Smooth muscle cell (in vitro differentiated cells): Measurements from ENCODE around the gene AFF1. TPM values are rescaled to one million over a fixed set of nuclear protein-coding genes. Genes with fewer than 3 reads are reported as not detected.
A peak's percentile ranks its signal among the peaks of the same experiment; 100 is the strongest.
"Not testable (repeated sequence)": the region's sequence is repeated elsewhere in the genome, so short reads cannot be mapped to it uniquely, and the experiment has no call there.

ENCODE experiments used
- DNase-seq: peaks from one replicate; lab custom pipeline; 2025; ENCODE audit not compliant: unreplicated experiment; lab: John Stamatoyannopoulos, UW
- H2AFZ ChIP-seq: fragments of 200-600 bp; sonication (generic); 2 replicates; pipeline ENCODE4 v1.6.0; 2016; ENCODE audit warnings: antibody characterized with exemption, low read depth, mild to moderate bottlenecking
- H3F3A ChIP-seq: fragments of 200-600 bp; sonication (generic); 2 replicates; pipeline ENCODE4 v1.6.0; 2017; ENCODE audit warnings: antibody characterized with exemption, low read depth
- H3K27ac ChIP-seq: fragments of 200-600 bp; sonication (generic); 2 replicates; pipeline ENCODE4 v1.5.1; 2016; ENCODE audit warnings: low read depth, mild to moderate bottlenecking
- H3K27me3 ChIP-seq: fragments of 200-600 bp; sonication (generic); 2 replicates; pipeline ENCODE4 v1.6.1; 2016; ENCODE audit warnings: low read depth, mild to moderate bottlenecking
- H3K36me3 ChIP-seq: fragments of 200-600 bp; sonication (generic); 2 replicates; pipeline ENCODE4 v1.5.1; 2016; ENCODE audit warnings: low read depth
- H3K4me1 ChIP-seq: fragments of 200-600 bp; sonication (generic); 2 replicates; pipeline ENCODE4 v1.5.1; 2016; ENCODE audit warnings: low read depth
- H3K4me2 ChIP-seq: fragments of 200-600 bp; sonication (generic); 2 replicates; pipeline ENCODE4 v1.6.0; 2016; ENCODE audit warnings: mild to moderate bottlenecking
- H3K4me3 ChIP-seq: fragments of 200-600 bp; sonication (generic); 2 replicates; pipeline ENCODE4 v1.5.1; 2016; ENCODE audit warnings: mild to moderate bottlenecking
- H3K79me2 ChIP-seq: fragments of 200-600 bp; sonication (generic); 2 replicates; pipeline ENCODE4 v1.6.0; 2016; ENCODE audit warnings: low read depth, mild to moderate bottlenecking
- H3K9ac ChIP-seq: fragments of 200-600 bp; sonication (generic); 2 replicates; pipeline ENCODE4 v1.6.0; 2016; ENCODE audit warnings: low read depth
- H3K9me3 ChIP-seq: fragments of 200-600 bp; sonication (generic); replicated peaks from 2 replicates; pipeline ENCODE4 v1.5.1; 2016; ENCODE audit warnings: low read depth
- H4K20me1 ChIP-seq: fragments of 200-600 bp; sonication (generic); 2 replicates; pipeline ENCODE4 v1.6.0; 2016; ENCODE audit warnings: low read depth
- WGBS: methylation state at CpG from one replicate; pipeline ENCODE4 v1.1.7; 2016; ENCODE audit warnings: low lambda C conversion rate; 5-methylcytosine and 5-hydroxymethylcytosine counted together
- polyA plus RNA-seq: library from polyadenylated mRNA; unstranded; fragments of >200 nt; fragmentation: Nextera tagmentation; extraction: Ambion mirVana; gene quantifications from 2 replicates; pipeline ENCODE4 v1.2.1, GENCODE V29; 2016
- total RNA-seq: library from RNA; depleted of rRNA; stranded (reverse); fragments of >200 nt; gene quantifications from 2 replicates; pipeline ENCODE4 v1.2.3, GENCODE V29; 2014
- TF ChIP-seq, protein P1 (sequence below): fragments of 200-600 bp; sonication (generic); IDR thresholded peaks from 2 replicates; pipeline ENCODE4 v1.5.1; 2017; ENCODE audit warnings: borderline replicate concordance, mild to moderate bottlenecking, antibody characterized with exemption; ENCODE audit not compliant: insufficient read depth, poor library complexity, severe bottlenecking

Gene AFF1
- total and polyA plus RNA-seq, 2 experiments from 2014 or later, result 6.6 to 17.7 TPM

DNA sequence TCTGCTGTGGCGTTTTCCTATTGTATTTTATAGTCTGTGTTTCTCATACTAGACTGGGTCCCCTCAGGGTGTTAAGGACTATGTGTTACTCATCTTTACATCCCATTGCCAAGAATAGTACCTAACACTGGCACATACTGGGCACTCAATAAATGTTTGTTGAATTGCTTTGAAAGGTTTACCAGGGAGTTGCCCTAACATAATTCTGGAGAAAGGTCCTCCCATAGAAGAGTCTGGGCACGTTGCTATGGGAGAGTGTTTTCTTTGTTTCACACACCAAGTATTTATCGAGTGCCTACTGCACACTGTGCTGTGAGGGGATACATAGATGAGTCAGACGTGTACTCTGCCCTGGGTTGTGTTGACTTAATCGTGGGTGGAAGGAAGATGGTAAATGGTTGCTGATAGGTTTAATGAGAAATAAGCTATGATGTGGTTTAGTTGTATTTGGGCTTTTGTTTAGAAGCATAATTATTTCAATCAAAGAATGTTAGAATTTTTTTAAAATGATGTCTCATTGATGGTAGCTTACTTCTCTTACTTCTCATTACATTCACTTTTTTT lies 42.9 kb downstream of the AFF1 start:
- H3K4me1 ChIP-seq, result peaks cover 3% of the 10 kb centered on the region
- no peak overlapping the region for H3K4me3 ChIP-seq
- H3K36me3 ChIP-seq, result no peaks in the 10 kb centered on the region
- H3K9me3 ChIP-seq, result no peaks in the 10 kb centered on the region
- peak overlapping the region; percentile 68 for H3K27ac ChIP-seq
- TF ChIP-seq, protein P1, sequence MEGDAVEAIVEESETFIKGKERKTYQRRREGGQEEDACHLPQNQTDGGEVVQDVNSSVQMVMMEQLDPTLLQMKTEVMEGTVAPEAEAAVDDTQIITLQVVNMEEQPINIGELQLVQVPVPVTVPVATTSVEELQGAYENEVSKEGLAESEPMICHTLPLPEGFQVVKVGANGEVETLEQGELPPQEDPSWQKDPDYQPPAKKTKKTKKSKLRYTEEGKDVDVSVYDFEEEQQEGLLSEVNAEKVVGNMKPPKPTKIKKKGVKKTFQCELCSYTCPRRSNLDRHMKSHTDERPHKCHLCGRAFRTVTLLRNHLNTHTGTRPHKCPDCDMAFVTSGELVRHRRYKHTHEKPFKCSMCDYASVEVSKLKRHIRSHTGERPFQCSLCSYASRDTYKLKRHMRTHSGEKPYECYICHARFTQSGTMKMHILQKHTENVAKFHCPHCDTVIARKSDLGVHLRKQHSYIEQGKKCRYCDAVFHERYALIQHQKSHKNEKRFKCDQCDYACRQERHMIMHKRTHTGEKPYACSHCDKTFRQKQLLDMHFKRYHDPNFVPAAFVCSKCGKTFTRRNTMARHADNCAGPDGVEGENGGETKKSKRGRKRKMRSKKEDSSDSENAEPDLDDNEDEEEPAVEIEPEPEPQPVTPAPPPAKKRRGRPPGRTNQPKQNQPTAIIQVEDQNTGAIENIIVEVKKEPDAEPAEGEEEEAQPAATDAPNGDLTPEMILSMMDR, result no peak
- peak overlapping the region; percentile 36 for H3K4me2 ChIP-seq
- no peaks in the 10 kb centered on the region for H3K27me3 ChIP-seq
- no peak for DNase-seq
- H3F3A ChIP-seq, result no peaks in the 10 kb centered on the region
- H3K79me2 ChIP-seq, result no peaks in the 10 kb centered on the region
- H4K20me1 ChIP-seq, result no peaks in the 10 kb centered on the region
- H3K9ac ChIP-seq, result no peak overlapping the region
- 28% methylated on average over 5 of the region's 5 CpGs for WGBS
- no peak overlapping the region for H2AFZ ChIP-seq

DNA sequence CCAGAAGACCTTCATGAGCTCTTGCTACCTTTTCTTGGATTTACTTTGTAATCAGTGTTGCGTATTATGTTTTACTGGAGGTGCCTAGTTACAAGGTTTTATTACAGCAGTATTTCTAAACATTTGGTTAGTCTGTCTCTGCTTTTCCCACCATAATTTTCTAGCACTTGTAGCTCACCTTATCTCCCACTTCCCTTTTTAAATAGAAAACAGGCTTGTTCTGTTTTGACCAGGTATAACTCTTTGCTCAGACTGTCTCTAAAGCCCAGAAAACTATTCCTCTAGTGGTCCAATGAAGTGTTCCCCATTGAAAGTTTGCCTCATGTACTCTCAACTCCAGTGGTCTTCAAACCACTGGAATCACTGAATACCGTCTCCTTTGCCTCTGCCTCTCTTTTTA lies 43.9 kb downstream of the AFF1 start:
- no peaks in the 10 kb centered on the region for H4K20me1 ChIP-seq
- H3K27ac ChIP-seq, result no peak overlapping the region
- TF ChIP-seq, protein P1, result no peak
- no peak overlapping the region for H3K4me3 ChIP-seq
- no peaks in the 10 kb centered on the region for H3K4me1 ChIP-seq
- H3K27me3 ChIP-seq, result no peaks in the 10 kb centered on the region
- H3K79me2 ChIP-seq, result no peaks in the 10 kb centered on the region
- no peak overlapping the region for H2AFZ ChIP-seq
- 48% methylated on average over 2 of the region's 2 CpGs for WGBS
- H3K9ac ChIP-seq, result no peak overlapping the region
- no peaks in the 10 kb centered on the region for H3K36me3 ChIP-seq
- H3K4me2 ChIP-seq, result no peak overlapping the region
- no peaks in the 10 kb centered on the region for H3F3A ChIP-seq
- no peak for DNase-seq
- no peaks in the 10 kb centered on the region for H3K9me3 ChIP-seq

DNA sequence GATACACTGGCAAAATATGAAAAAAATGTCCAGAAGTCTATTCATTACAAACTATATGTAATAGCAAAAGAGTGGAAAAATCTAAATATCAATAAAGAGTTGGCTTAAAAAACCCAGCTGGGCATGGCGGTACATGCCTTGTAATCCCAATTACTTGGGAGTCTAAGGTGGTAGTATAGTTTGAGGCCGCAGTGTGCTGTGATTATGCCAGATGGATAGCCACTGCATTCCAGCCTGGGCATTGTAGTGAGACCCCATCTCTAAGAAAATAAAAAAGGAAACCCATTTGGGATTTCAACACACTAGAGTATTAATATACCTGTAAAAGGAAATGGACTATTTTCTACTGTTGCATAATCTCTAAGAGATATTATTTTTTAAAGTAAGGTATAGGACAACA lies 45.4 kb downstream of the AFF1 start:
- no peak for DNase-seq
- TF ChIP-seq, protein P1, result no peak
- Histone ChIP-seq H4K20me1 (no peaks in the 10 kb centered on the region), H3K4me2 (no peak overlapping the region), H3K27me3 (no peaks in the 10 kb centered on the region), H3K36me3 (no peaks in the 10 kb centered on the region), H3K79me2 (no peaks in the 10 kb centered on the region), H3K27ac (no peak overlapping the region), H3K9ac (no peak overlapping the region), H3K4me1 (no peaks in the 10 kb centered on the region), H3K9me3 (no peaks in the 10 kb centered on the region), H2AFZ (no peak overlapping the region), H3F3A (no peaks in the 10 kb centered on the region), H3K4me3 (no peak overlapping the region)
- WGBS, result 98% methylated on average over 2 of the region's 2 CpGs

DNA sequence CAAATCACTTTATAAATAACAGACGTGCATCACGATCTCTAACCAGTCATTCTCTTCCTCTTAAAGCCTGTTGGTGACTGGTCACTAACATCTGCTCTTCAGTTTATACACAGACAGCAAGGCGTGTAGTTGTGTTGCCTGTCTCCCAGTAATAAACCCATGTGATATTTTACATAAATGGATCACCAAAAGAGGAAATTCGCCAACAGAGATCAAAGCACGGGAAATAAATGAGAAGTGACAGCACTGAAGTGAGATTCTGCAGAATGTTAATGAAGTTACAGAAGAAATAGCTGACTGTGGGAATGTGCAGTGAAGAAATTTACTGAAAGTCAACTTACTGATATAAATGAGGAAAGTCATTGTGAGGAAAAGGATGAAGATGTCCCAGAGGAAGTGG lies 47.0 kb downstream of the AFF1 start:
- Histone ChIP-seq H3K27ac (no peak overlapping the region), H3K79me2 (no peaks in the 10 kb centered on the region), H3K36me3 (no peaks in the 10 kb centered on the region), H3F3A (no peaks in the 10 kb centered on the region), H3K27me3 (no peaks in the 10 kb centered on the region), H3K4me2 (no peak overlapping the region), H2AFZ (no peak overlapping the region), H3K9ac (no peak overlapping the region), H4K20me1 (no peaks in the 10 kb centered on the region), H3K4me1 (no peaks in the 10 kb centered on the region), H3K4me3 (no peak overlapping the region), H3K9me3 (no peaks in the 10 kb centered on the region)
- DNase-seq, result no peak
- TF ChIP-seq, protein P1, result no peak
- 86% methylated on average over 5 of the region's 5 CpGs for WGBS

DNA sequence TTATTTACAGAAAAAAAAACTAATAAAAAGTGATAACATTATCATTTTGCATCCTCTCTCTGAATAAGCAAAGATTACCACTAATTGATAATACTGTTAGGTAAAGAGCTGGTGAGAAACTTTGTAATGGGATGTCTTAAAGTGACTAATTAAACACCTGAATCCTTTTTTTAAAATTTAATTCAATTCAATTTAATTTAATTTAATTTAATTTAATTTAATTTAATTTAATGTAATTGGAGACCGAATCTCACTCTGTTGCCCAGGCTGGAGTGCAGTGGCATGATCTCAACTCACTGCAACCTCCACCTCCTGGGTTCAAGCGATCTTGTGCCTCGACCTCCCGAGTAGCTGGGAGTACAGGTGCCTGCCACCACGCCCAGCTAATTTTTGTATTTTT lies 51.0 kb downstream of the AFF1 start:
- not testable (repeated sequence) for H3K9me3 ChIP-seq, H2AFZ ChIP-seq, DNase-seq, H3K27me3 ChIP-seq, H3K36me3 ChIP-seq, H3K4me3 ChIP-seq, H3K27ac ChIP-seq, H4K20me1 ChIP-seq, H3K79me2 ChIP-seq, H3K9ac ChIP-seq, H3F3A ChIP-seq, H3K4me1 ChIP-seq, H3K4me2 ChIP-seq
- 95% methylated on average over 5 of the region's 5 CpGs for WGBS

DNA sequence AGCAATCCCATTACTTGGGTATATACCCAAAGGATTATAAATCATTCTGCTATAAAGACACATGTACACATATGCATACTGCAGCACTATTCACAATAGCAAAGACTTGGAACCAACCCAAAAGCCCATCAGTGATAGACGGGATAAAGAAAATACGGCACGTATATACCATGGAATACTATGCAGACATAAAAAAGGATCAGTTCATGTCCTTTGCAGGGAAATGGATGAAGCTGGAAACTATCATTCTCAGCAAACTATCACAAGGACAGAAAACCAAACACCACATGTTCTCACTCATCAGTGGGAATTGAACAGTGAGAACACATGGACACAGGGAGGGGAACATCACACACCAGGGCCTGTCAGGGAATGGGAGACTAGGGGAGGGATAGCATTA lies 54.8 kb downstream of the AFF1 start:
- H3K79me2 ChIP-seq, H3F3A ChIP-seq, H3K36me3 ChIP-seq, H3K27me3 ChIP-seq, H3K4me1 ChIP-seq, H2AFZ ChIP-seq, H3K9me3 ChIP-seq, H3K4me3 ChIP-seq, H4K20me1 ChIP-seq, H3K9ac ChIP-seq, H3K27ac ChIP-seq, H3K4me2 ChIP-seq, DNase-seq: not testable (repeated sequence)
- 98% methylated on average over 3 of the region's 3 CpGs for WGBS
